Esophagus (tissue), 2 donors: ENCODE measurements around the gene CCDC57. TPM values are rescaled to one million over a fixed set of nuclear protein-coding genes. Genes with fewer than 3 reads are reported as not detected.
A peak's percentile ranks its signal among the peaks of the same experiment; 100 is the strongest.

Source experiments
- H3K27ac ChIP-seq, 2 donors: one replicate each; pipeline ENCODE4 v1.5.1; 2013; ENCODE audit warnings: low read depth in 2 of 2, mild to moderate bottlenecking in 2 of 2, inconsistent platforms in 1 of 2, low read length in 1 of 2, moderate library complexity in 1 of 2
- H3K27me3 ChIP-seq, 2 donors: one replicate each; pipeline ENCODE4 v1.6.1; 2013; ENCODE audit warnings: low read length in 2 of 2, control low read depth in 1 of 2, mild to moderate bottlenecking in 1 of 2; ENCODE audit not compliant: insufficient read depth in 2 of 2, control insufficient read depth in 1 of 2
- H3K36me3 ChIP-seq, 2 donors: one replicate each; pipeline ENCODE4 v1.6.1; 2013; ENCODE audit warnings: low read length in 1 of 2; ENCODE audit not compliant: control insufficient read depth in 2 of 2, insufficient read depth in 2 of 2
- H3K4me1 ChIP-seq, 2 donors: one replicate each; pipeline ENCODE4 v1.6.1; 2013; ENCODE audit warnings: low read length in 1 of 2; ENCODE audit not compliant: control insufficient read depth in 2 of 2, insufficient read depth in 2 of 2
- H3K4me3 ChIP-seq, 2 donors: one replicate each; pipeline ENCODE4 v1.5.1; 2013; ENCODE audit warnings: low read length in 2 of 2, mild to moderate bottlenecking in 2 of 2, low read depth in 1 of 2, moderate library complexity in 1 of 2
- H3K9me3 ChIP-seq, 2 donors: one replicate each; pipeline ENCODE4 v1.6.1; 2013; ENCODE audit warnings: mild to moderate bottlenecking in 2 of 2, low read depth in 1 of 2, low read length in 1 of 2, moderate library complexity in 1 of 2; ENCODE audit not compliant: control insufficient read depth in 2 of 2, insufficient read depth in 1 of 2
- WGBS, 2 donors: extraction: QIAGEN DNeasy Blood & Tissue Kit; methylation state at CpG; one replicate each; pipeline ENCODE4 v1.1.7; 2013; 5-methylcytosine and 5-hydroxymethylcytosine counted together
- polyA plus RNA-seq, 2 donors: library from polyadenylated mRNA; stranded (reverse); fragments of 200-250 nt; gene quantifications; one replicate each; pipeline ENCODE4 v1.2.3, GENCODE V29; 2013
- donor health status: healthy with polysubstance abuse.
- donor health status: Bipolar disorder and iron deficiency.

CCDC57 gene
- polyA plus RNA-seq, 2 donors = 16.3 to 33.7 TPM

- H3K4me3 ChIP-seq = peak overlapping the region; percentile 21 to 39
- H3K36me3 ChIP-seq = no peaks in the 10 kb centered on the region
- WGBS, 2 donors = 22 to 24% methylated on average over 21 to 24 of the region's 24 CpGs
- H3K27me3 ChIP-seq = no peaks in the 10 kb centered on the region
- no peaks in the 10 kb centered on the region for H3K9me3 ChIP-seq
- H3K4me1 ChIP-seq = peaks cover 5 to 43% of the 10 kb centered on the region in 2 donors
- peak overlapping the region; percentile 91 to 95 for H3K27ac ChIP-seq
Observed at GRCh38 chr17:82105882-82106687, 106.6 kb downstream of the CCDC57 start.

GRCh38 chr17:82105417-82105881, 107.2 kb downstream of the CCDC57 start:
- 68 to 74% methylated on average over 13 of the region's 13 CpGs for WGBS, 2 donors
- peaks cover 5 to 49% of the 10 kb centered on the region in 2 donors for H3K4me1 ChIP-seq
- peak overlapping the region; percentile 91 to 95 for H3K27ac ChIP-seq
- H3K36me3 ChIP-seq = no peaks in the 10 kb centered on the region
- H3K27me3 ChIP-seq = no peaks in the 10 kb centered on the region
- H3K9me3 ChIP-seq = no peaks in the 10 kb centered on the region
- H3K4me3 ChIP-seq = no peak overlapping the region

GRCh38 chr17:82104797-82105416, 107.7 kb downstream of the CCDC57 start:
- Histone ChIP-seq H3K27me3 (no peaks in the 10 kb centered on the region), H3K9me3 (no peaks in the 10 kb centered on the region), H3K4me3 (no peak overlapping the region), H3K4me1 (peaks cover 5 to 54% of the 10 kb centered on the region in 2 donors), H3K36me3 (no peaks in the 10 kb centered on the region), H3K27ac (peak overlapping the region; percentile 11 to 56)
- WGBS, 2 donors = 74 to 85% methylated on average over 11 of the region's 11 CpGs

GRCh38 chr17:82103553-82104451, 108.8 kb downstream of the CCDC57 start:
- H3K27me3 ChIP-seq = no peaks in the 10 kb centered on the region
- peaks cover 5 to 63% of the 10 kb centered on the region in 2 donors for H3K4me1 ChIP-seq
- no peaks in the 10 kb centered on the region for H3K9me3 ChIP-seq
- no peaks in the 10 kb centered on the region for H3K36me3 ChIP-seq
- H3K4me3 ChIP-seq = no peak overlapping the region
- H3K27ac ChIP-seq = peak overlapping the region; percentile 74 to 78
- WGBS, 2 donors = 34 to 39% methylated on average over 23 to 24 of the region's 24 CpGs

GRCh38 chr17:82101767-82102679, 110.6 kb downstream of the CCDC57 start:
- H3K36me3 ChIP-seq = no peaks in the 10 kb centered on the region
- H3K27ac ChIP-seq = no peak overlapping the region
- H3K27me3 ChIP-seq = no peaks in the 10 kb centered on the region
- no peaks in the 10 kb centered on the region for H3K9me3 ChIP-seq
- no peak overlapping the region for H3K4me3 ChIP-seq
- peaks cover 6 to 57% of the 10 kb centered on the region in 2 donors for H3K4me1 ChIP-seq
- WGBS, 2 donors = 60 to 69% methylated on average over 18 of the region's 18 CpGs

GRCh38 chr17:82101301-82101715, 111.3 kb downstream of the CCDC57 start:
- no peaks in the 10 kb centered on the region for H3K9me3 ChIP-seq
- H3K4me1 ChIP-seq = peaks cover 10 to 58% of the 10 kb centered on the region in 2 donors
- H3K36me3 ChIP-seq = peaks cover 0 to 3% of the 10 kb centered on the region in 2 donors
- H3K27me3 ChIP-seq = no peaks in the 10 kb centered on the region
- 62 to 63% methylated on average over 10 of the region's 10 CpGs for WGBS, 2 donors
- no peak overlapping the region for H3K4me3 ChIP-seq
- no peak overlapping the region for H3K27ac ChIP-seq

GRCh38 chr17:82100502-82101298, 111.9 kb downstream of the CCDC57 start:
- 64 to 69% methylated on average over 35 of the region's 35 CpGs for WGBS, 2 donors
- Histone ChIP-seq H3K4me1 (peaks cover 13 to 59% of the 10 kb centered on the region in 2 donors), H3K27me3 (no peaks in the 10 kb centered on the region), H3K9me3 (no peaks in the 10 kb centered on the region), H3K36me3 (peaks cover 3 to 9% of the 10 kb centered on the region in 2 donors), H3K4me3 (no peak overlapping the region), H3K27ac (peak overlapping the region; percentile 9 to 34)
